Prostate gland (tissue), 2 donors: Measurements from ENCODE around the gene FOXS1. TPM values are rescaled to one million over a fixed set of nuclear protein-coding genes. Genes with fewer than 3 reads are reported as not detected.

Experiments used
- DNase-seq: peaks from one replicate; pipeline ENCODE4 v3.0.0-alpha.2; 2019; ENCODE audit warnings: low spot score
- H3K27ac ChIP-seq, 2 donors: fragments of 200-600 bp; sonication (generic); 2 replicates each; pipeline ENCODE4 v1.5.1; 2017 to 2019
- H3K27me3 ChIP-seq: fragments of 200-600 bp; sonication (generic); replicated peaks from 2 replicates; pipeline ENCODE4 v1.5.1; 2019; ENCODE audit not compliant: insufficient read depth
- H3K36me3 ChIP-seq, 2 donors: fragments of 200-600 bp; sonication (generic); 1 replicate in 1 of 2; 2 replicates in 1 of 2; pipeline versions ENCODE4 v1.5.1 to v1.8.1; 2017 to 2019
- H3K4me1 ChIP-seq: fragments of 200-600 bp; sonication (generic); replicated peaks from 2 replicates; pipeline ENCODE4 v1.5.1; 2019
- H3K4me3 ChIP-seq, 2 donors: fragments of 200-600 bp; sonication (generic); 2 replicates each; pipeline ENCODE4 v1.5.1; 2017 to 2019
- H3K9me3 ChIP-seq: fragments of 200-600 bp; sonication (generic); 2 replicates; pipeline ENCODE4 v1.5.1; 2017
- POLR2A ChIP-seq: fragments of 450-650 bp; IDR thresholded peaks from one replicate; pipeline ENCODE4 v1.6.1; 2016; ENCODE audit warnings: antibody characterized with exemption, mild to moderate bottlenecking
- POLR2AphosphoS5 ChIP-seq: sonication (generic); formaldehyde crosslinking; IDR thresholded peaks from one replicate; pipeline ENCODE4 v1.6.1; 2017; ENCODE audit warnings: antibody characterized with exemption
- WGBS: methylation state at CpG from one replicate; pipeline ENCODE4 v1.1.5; 2018; 5-methylcytosine and 5-hydroxymethylcytosine counted together
- intact Hi-C: fragments of 100-400 bp; cut with DNase I; formaldehyde crosslinking; loops from one replicate; pipeline ENCODE4 v1.14.2; 2022
- total RNA-seq, 2 donors: library from RNA; depleted of rRNA; stranded (reverse); fragments of >200 nt; gene quantifications; one replicate each; pipeline ENCODE4 v1.1.0, GENCODE V29; 2016
- TF ChIP-seq, protein P1 (sequence below), 4 experiments: fragments of 200-600 bp in 2 of 4; fragments of 450-650 bp in 2 of 4; sonication (generic) in 2 of 4; IDR thresholded peaks; 1 replicate in 3 of 4; 2 replicates in 1 of 4; pipeline ENCODE4 v1.5.1; 2016 to 2019; ENCODE audit warnings: antibody characterized with exemption in 4 of 4, mild to moderate bottlenecking in 2 of 4, moderate library complexity in 2 of 4

FOXS1 gene
- total RNA-seq, 2 donors from 2014 or later = 8.3 TPM; not detected in 1

DNA sequence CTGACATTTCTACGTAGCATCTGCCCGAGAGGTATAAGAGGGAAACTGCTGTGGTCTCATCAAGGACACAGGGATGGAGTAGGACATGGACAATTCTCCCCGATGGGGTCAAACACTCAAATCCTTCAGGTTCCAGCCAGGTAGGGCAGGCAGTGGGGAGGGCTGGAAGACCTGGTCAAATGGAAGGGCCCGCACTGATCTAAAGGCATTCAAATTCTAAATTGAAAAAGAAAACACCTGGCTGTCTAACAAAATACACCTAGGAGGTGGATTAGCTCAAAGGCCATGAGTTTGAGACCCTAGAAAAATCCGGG is 16.7 kb upstream of the FOXS1 start:
- no peak overlapping the region for H3K4me3 ChIP-seq
- intact Hi-C loops = no loop called here
- DNase-seq = no peak
- WGBS = 64% methylated on average over 5 of the region's 5 CpGs
- TF ChIP-seq, protein P1, sequence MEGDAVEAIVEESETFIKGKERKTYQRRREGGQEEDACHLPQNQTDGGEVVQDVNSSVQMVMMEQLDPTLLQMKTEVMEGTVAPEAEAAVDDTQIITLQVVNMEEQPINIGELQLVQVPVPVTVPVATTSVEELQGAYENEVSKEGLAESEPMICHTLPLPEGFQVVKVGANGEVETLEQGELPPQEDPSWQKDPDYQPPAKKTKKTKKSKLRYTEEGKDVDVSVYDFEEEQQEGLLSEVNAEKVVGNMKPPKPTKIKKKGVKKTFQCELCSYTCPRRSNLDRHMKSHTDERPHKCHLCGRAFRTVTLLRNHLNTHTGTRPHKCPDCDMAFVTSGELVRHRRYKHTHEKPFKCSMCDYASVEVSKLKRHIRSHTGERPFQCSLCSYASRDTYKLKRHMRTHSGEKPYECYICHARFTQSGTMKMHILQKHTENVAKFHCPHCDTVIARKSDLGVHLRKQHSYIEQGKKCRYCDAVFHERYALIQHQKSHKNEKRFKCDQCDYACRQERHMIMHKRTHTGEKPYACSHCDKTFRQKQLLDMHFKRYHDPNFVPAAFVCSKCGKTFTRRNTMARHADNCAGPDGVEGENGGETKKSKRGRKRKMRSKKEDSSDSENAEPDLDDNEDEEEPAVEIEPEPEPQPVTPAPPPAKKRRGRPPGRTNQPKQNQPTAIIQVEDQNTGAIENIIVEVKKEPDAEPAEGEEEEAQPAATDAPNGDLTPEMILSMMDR (IDR thresholded peaks at IDR 0.05) = no peak
- no peak for TF ChIP-seq POLR2A
- no peak for TF ChIP-seq POLR2AphosphoS5
- H3K36me3 ChIP-seq = no peaks in the 10 kb centered on the region
- H3K27ac ChIP-seq = no peak overlapping the region
- H3K4me1 ChIP-seq = peaks cover 5% of the 10 kb centered on the region
- H3K9me3 ChIP-seq = no peaks in the 10 kb centered on the region
- H3K27me3 ChIP-seq = no peaks in the 10 kb centered on the region

DNA sequence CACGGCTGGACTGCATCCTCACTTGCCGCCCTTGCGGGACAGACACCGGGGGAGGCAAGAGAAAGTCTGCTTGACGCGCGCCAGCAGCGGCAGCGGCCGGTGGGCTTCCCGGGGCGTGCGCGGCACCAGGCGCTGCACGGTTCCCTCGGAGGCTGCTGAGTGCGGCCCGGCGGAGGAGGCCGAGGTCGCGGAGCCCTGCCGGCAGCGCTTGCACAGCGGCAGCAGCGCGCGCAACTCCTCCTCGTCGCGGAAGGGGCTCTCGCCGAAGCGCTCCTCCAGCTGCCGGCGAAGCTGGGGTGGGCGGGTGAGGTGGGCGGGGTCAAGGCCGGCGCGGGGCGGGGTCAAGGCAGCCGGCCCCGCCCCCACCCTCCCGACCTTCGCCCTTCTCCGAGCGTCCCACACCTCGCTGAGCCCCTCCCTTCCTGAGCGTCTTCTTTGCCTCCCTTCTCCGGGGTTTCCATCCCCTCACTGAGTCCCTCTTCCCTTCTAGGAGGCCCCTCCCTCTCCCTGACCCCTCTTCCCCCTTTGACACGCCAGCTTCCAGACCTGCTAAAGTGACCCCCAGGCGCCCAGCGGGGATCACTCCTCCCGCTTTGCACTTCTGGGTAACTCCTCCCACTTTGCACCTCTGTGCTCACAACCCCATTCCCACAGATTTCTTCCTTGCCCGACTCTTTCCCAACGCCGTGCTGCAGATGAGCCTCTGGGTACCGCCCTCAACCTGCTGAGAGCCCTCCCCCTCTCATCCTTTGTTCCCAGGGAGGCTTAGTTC is 16.2 kb upstream of the FOXS1 start:
- intact Hi-C loops = no loop called here
- H3K27ac ChIP-seq = no peak overlapping the region
- TF ChIP-seq, protein P1 (IDR thresholded peaks at IDR 0.05) = no peak
- TF ChIP-seq POLR2AphosphoS5 = no peak
- TF ChIP-seq POLR2A = no peak
- peak overlapping the region; percentile 39 to 52 for H3K4me3 ChIP-seq
- WGBS = 9% methylated on average over 37 of the region's 60 CpGs
- no peaks in the 10 kb centered on the region for H3K36me3 ChIP-seq
- no peaks in the 10 kb centered on the region for H3K9me3 ChIP-seq
- H3K27me3 ChIP-seq = no peaks in the 10 kb centered on the region
- no peak for DNase-seq
- H3K4me1 ChIP-seq = peaks cover 5% of the 10 kb centered on the region

DNA sequence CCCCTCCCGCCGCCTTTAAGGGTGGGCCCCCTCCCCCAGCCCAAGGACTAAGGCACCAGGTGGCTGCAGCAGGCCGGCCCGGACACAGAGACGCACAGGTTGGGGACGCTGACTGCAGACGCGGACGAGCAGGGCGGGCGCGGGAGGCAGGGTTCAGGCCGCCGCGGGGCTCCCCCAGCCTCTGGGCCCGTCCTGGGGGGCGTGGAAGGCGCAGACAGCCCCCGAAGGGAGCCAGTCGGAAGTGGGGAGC is 15.7 kb upstream of the FOXS1 start:
- Histone ChIP-seq H3K27ac (no peak overlapping the region), H3K36me3 (no peaks in the 10 kb centered on the region), H3K9me3 (no peaks in the 10 kb centered on the region), H3K27me3 (no peaks in the 10 kb centered on the region), H3K4me3 (peak overlapping the region; percentile 39 to 52), H3K4me1 (peaks cover 5% of the 10 kb centered on the region)
- no peak for DNase-seq
- WGBS = 0% methylated on average over 20 of the region's 20 CpGs
- intact Hi-C loops = no loop called here
- TF ChIP-seq POLR2A (no peak), POLR2AphosphoS5 (no peak)
- TF ChIP-seq, protein P1 (IDR thresholded peaks at IDR 0.05) = no peak

DNA sequence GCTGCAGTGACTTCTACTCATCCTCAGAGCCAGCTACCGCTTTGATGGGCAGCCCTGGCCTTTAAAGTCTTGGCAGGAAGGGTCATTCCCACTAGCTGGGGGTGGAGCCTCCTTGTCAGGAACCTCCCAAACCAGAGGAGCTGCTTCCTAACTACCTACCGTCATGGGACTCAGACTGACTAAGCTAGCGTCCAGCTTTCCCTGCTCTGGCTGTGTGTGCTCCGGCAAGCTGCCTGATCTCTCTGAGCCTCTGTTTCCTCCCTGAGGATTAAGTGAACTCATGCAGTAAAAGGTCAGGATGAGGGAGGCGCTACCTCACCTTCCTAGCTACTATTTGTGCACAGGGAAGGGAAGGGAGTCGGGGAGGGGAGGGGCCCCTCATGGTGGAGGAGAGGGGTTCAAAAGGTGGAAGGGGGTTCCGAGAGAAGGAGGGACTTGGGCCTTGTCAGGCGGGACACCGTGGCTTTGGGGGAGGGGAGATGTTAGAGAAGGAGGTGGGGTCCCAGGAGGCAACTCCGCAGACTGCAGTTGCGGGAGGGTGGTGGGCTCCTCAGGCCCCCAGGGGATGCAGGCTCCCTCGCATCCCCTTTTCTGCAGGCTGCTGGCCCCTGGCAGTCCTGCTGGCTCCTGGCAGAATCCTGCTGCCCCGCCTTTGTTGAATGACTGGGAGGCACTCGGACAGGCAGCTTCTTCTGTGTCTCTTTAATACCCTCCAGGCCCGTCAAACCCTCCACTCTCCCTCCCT is 15.2 kb upstream of the FOXS1 start:
- no peaks in the 10 kb centered on the region for H3K27me3 ChIP-seq
- no peaks in the 10 kb centered on the region for H3K36me3 ChIP-seq
- H3K4me1 ChIP-seq = peaks cover 5% of the 10 kb centered on the region
- 8% methylated on average over 15 of the region's 15 CpGs for WGBS
- peak overlapping the region in 1 of 2 donors; percentile 22 for H3K27ac ChIP-seq
- TF ChIP-seq, protein P1 (IDR thresholded peaks at IDR 0.05) = no peak
- TF ChIP-seq POLR2A (no peak), POLR2AphosphoS5 (peak; percentile 61)
- peak overlapping the region; percentile 39 to 52 for H3K4me3 ChIP-seq
- peak; percentile 40 for DNase-seq
- no peaks in the 10 kb centered on the region for H3K9me3 ChIP-seq
- intact Hi-C loops = no loop called here

DNA sequence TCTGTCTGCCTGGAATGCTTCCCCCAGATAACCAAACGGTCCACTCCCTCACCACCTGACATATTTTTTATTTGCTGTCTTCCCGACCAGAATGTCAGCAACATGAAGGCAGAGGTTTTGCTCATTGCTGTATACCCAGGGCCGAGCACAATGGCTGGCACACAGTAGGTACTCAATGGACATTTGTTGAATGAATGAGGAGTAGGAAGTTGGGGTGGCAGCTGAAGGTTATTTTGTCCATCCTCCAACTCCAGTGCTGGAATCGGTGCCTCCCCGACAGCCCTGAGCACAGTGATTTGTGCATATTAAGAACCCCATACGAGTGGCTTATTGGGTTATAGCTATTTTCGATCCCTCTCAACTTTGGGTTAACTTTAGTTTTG is 14.6 kb upstream of the FOXS1 start:
- intact Hi-C loops = no loop called here
- H3K27ac ChIP-seq = no peak overlapping the region
- no peak for DNase-seq
- no peak overlapping the region for H3K4me3 ChIP-seq
- no peak for TF ChIP-seq POLR2A
- no peak for TF ChIP-seq POLR2AphosphoS5
- TF ChIP-seq, protein P1 (IDR thresholded peaks at IDR 0.05) = no peak
- H3K9me3 ChIP-seq = no peaks in the 10 kb centered on the region
- no peaks in the 10 kb centered on the region for H3K27me3 ChIP-seq
- no peaks in the 10 kb centered on the region for H3K36me3 ChIP-seq
- WGBS = 52% methylated on average over 7 of the region's 7 CpGs
- H3K4me1 ChIP-seq = peaks cover 5% of the 10 kb centered on the region
